GOT3 (cell line): ENCODE data around the gene DMP1.
"Not testable (repeated sequence)": the region's sequence is repeated elsewhere in the genome, so short reads cannot be mapped to it uniquely, and the experiment has no call there.

Source experiments
- DNase-seq: peaks from one replicate; lab custom pipeline; 2025; ENCODE audit warnings: mixed read lengths; lab: John Stamatoyannopoulos, UW

The DMP1 gene

GRCh38 chr4:87688316-87688715, 38.2 kb downstream of the DMP1 start:
- DNase-seq, result no peak

- not testable (repeated sequence) for DNase-seq
Measured at GRCh38 chr4:87690947-87691346, 40.9 kb downstream of the DMP1 start.

GRCh38 chr4:87692060-87692459, 42.0 kb downstream of the DMP1 start:
- not testable (repeated sequence) for DNase-seq

GRCh38 chr4:87697272-87697671, 47.2 kb downstream of the DMP1 start:
- no peak for DNase-seq

GRCh38 chr4:87697945-87698344, 47.9 kb downstream of the DMP1 start:
- no peak for DNase-seq

GRCh38 chr4:87698394-87698793, 48.3 kb downstream of the DMP1 start:
- DNase-seq, result no peak

- DNase-seq, result no peak
Measured at GRCh38 chr4:87704001-87704400, 53.9 kb downstream of the DMP1 start.

- DNase-seq, result no peak
Measured at GRCh38 chr4:87707279-87707918, 57.3 kb downstream of the DMP1 start.
